Measurements from ENCODE around the gene KIF6. TPM values are rescaled to one million over a fixed set of nuclear protein-coding genes. Genes with fewer than 3 reads are reported as not detected.

The KIF6 gene
- total RNA-seq, 1 experiment from 2014 or later, result not detected

DNA sequence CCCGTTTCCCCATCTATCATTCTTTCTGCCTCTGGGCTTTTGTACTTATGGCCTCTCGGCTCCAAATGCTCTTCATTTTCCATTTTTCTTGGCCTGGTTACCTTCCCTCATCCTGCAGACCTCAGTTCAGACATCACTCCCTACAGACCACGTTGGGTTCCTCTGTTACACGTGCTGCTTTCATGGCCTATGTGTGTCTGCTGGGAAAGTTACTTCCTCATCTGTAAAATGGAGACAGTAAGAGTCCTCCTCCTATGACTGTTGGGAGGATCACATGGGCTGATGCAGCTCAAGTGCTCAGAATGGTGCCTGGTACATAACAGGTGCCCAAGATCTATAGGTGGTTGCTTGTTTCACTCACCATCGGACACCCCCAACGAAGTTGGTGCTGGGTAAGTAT lies 424.5 kb downstream of the KIF6 start:
- H3K36me3 ChIP-seq (ENCODE audit: control insufficient read depth in 1 of 2, insufficient read depth in 2 of 2, low read length in 2 of 2), result no peaks in the 10 kb centered on the region
- no peak overlapping the region for H3K9ac ChIP-seq (ENCODE audit: low read length)
- no peak overlapping the region for H2AFZ ChIP-seq (ENCODE audit: low read depth, low read length, poor library complexity, severe bottlenecking)
- ChIA-PET POLR2A (no interaction called here), CTCF (interaction anchor here (0.6 to 7.8 kb wide), 5 partner anchors 9 to 133 kb away, joined by 3 to 123 read pairs (median 4); partner anchors contain the start of gene KCNK5), RAD21 (ENCODE audit: low non-redundant PET in 1 of 2, low total read pairs in 2 of 2, uncharacterized antibody in 2 of 2, unreplicated experiment in 2 of 2) (no interaction called here)
- H3K9me3 ChIP-seq (ENCODE audit: control insufficient read depth in 1 of 2, insufficient read depth in 1 of 2, low read depth in 1 of 2, low read length in 2 of 2), result no peaks in the 10 kb centered on the region
- 0 out of 2 replicates have a peak, but pooled peaks cover 4% of the 10 kb centered on the region for H3K27me3 ChIP-seq (ENCODE audit: insufficient read depth, low read length)
- H3K4me1 ChIP-seq (ENCODE audit: control insufficient read depth in 1 of 2, insufficient read depth in 2 of 2, low read length in 2 of 2), result peaks cover 0 to 12% of the 10 kb centered on the region in 2 experiments; a peak in 2 of 4 replicates
- TF ChIP-seq RAD21 (IDR thresholded peaks at IDR 0.05; ENCODE audit: low read depth), result no peak
- TF ChIP-seq CBX3 (IDR thresholded peaks at IDR 0.05; ENCODE audit: low read depth), result no peak
- TF ChIP-seq POLR2AphosphoS5 (IDR thresholded peaks at IDR 0.05; ENCODE audit: low read depth, low read length), result no peak
- no peak for TF ChIP-seq SP1 (IDR thresholded peaks at IDR 0.05; ENCODE audit: low read depth)
- TF ChIP-seq, protein P1, sequence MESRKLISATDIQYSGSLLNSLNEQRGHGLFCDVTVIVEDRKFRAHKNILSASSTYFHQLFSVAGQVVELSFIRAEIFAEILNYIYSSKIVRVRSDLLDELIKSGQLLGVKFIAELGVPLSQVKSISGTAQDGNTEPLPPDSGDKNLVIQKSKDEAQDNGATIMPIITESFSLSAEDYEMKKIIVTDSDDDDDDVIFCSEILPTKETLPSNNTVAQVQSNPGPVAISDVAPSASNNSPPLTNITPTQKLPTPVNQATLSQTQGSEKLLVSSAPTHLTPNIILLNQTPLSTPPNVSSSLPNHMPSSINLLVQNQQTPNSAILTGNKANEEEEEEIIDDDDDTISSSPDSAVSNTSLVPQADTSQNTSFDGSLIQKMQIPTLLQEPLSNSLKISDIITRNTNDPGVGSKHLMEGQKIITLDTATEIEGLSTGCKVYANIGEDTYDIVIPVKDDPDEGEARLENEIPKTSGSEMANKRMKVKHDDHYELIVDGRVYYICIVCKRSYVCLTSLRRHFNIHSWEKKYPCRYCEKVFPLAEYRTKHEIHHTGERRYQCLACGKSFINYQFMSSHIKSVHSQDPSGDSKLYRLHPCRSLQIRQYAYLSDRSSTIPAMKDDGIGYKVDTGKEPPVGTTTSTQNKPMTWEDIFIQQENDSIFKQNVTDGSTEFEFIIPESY (IDR thresholded peaks at IDR 0.05; ENCODE audit: extremely low read depth, insufficient replicate concordance, low read length), result no peak
- no peak for TF ChIP-seq ATF3 (IDR thresholded peaks at IDR 0.05)
- no peak for TF ChIP-seq MAX (IDR thresholded peaks at IDR 0.05)
- no peaks in the 10 kb centered on the region for H3K79me2 ChIP-seq (ENCODE audit: insufficient read depth, low read length)
- no peak overlapping the region for H3K4me3 ChIP-seq (replicated peaks in 1 of 2; ENCODE audit: low read depth in 1 of 2, low read length in 2 of 2)
- H3K27ac ChIP-seq (ENCODE audit: low read depth, low read length), result no peak overlapping the region
- BruUV-seq (replicated peaks), result no TSS peak
- no peak for DNase-seq (ENCODE audit: low read depth, low spot score)
- intact Hi-C loops (cut with micrococcal nuclease), result no loop called here
- no peak for ATAC-seq
- no peaks in the 10 kb centered on the region for H4K20me1 ChIP-seq (ENCODE audit: insufficient read depth)
- no peaks in the 10 kb centered on the region for H3K9me2 ChIP-seq (ENCODE audit: insufficient read depth)
- no peak overlapping the region for H3K4me2 ChIP-seq (ENCODE audit: low read length)

GRCh38 chr6:39298061-39298460 lies 427.1 kb downstream of the KIF6 start:
- H3K27me3 ChIP-seq (ENCODE audit: insufficient read depth, low read length), result 0 out of 2 replicates have a peak, but pooled peaks cover 4% of the 10 kb centered on the region
- RAD21 ChIA-PET (ENCODE audit: low non-redundant PET in 1 of 2, low total read pairs in 2 of 2, uncharacterized antibody in 2 of 2, unreplicated experiment in 2 of 2), result no interaction called here
- peaks cover 0 to 11% of the 10 kb centered on the region in 2 experiments; a peak in 2 of 4 replicates for H3K4me1 ChIP-seq (ENCODE audit: control insufficient read depth in 1 of 2, insufficient read depth in 2 of 2, low read length in 2 of 2)
- no peaks in the 10 kb centered on the region for H3K9me2 ChIP-seq (ENCODE audit: insufficient read depth)
- H3K9me3 ChIP-seq (ENCODE audit: control insufficient read depth in 1 of 2, insufficient read depth in 1 of 2, low read depth in 1 of 2, low read length in 2 of 2), result no peaks in the 10 kb centered on the region
- DNase-seq (ENCODE audit: low read depth, low spot score) (no peak), ATAC-seq (no peak)
- CTCF ChIA-PET, result no interaction called here
- POLR2A ChIA-PET, result interaction anchor here (1.5 kb wide), 1 partner anchor 69 kb away, joined by 3 read pairs; no protein-coding TSS in a partner anchor
- no peaks in the 10 kb centered on the region for H3K79me2 ChIP-seq (ENCODE audit: insufficient read depth, low read length)
- H3K4me2 ChIP-seq (ENCODE audit: low read length), result no peak overlapping the region
- no peak overlapping the region for H3K9ac ChIP-seq (ENCODE audit: low read length)
- BruUV-seq (replicated peaks), result no TSS peak
- H4K20me1 ChIP-seq (ENCODE audit: insufficient read depth), result no peaks in the 10 kb centered on the region
- H3K4me3 ChIP-seq (replicated peaks in 1 of 2; ENCODE audit: low read depth in 1 of 2, low read length in 2 of 2), result no peak overlapping the region
- H2AFZ ChIP-seq (ENCODE audit: low read depth, low read length, poor library complexity, severe bottlenecking), result no peak overlapping the region
- TF ChIP-seq, protein P2, sequence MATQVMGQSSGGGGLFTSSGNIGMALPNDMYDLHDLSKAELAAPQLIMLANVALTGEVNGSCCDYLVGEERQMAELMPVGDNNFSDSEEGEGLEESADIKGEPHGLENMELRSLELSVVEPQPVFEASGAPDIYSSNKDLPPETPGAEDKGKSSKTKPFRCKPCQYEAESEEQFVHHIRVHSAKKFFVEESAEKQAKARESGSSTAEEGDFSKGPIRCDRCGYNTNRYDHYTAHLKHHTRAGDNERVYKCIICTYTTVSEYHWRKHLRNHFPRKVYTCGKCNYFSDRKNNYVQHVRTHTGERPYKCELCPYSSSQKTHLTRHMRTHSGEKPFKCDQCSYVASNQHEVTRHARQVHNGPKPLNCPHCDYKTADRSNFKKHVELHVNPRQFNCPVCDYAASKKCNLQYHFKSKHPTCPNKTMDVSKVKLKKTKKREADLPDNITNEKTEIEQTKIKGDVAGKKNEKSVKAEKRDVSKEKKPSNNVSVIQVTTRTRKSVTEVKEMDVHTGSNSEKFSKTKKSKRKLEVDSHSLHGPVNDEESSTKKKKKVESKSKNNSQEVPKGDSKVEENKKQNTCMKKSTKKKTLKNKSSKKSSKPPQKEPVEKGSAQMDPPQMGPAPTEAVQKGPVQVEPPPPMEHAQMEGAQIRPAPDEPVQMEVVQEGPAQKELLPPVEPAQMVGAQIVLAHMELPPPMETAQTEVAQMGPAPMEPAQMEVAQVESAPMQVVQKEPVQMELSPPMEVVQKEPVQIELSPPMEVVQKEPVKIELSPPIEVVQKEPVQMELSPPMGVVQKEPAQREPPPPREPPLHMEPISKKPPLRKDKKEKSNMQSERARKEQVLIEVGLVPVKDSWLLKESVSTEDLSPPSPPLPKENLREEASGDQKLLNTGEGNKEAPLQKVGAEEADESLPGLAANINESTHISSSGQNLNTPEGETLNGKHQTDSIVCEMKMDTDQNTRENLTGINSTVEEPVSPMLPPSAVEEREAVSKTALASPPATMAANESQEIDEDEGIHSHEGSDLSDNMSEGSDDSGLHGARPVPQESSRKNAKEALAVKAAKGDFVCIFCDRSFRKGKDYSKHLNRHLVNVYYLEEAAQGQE (IDR thresholded peaks at IDR 0.05; ENCODE audit: low read depth), result no peak
- TF ChIP-seq CBX3 (IDR thresholded peaks at IDR 0.05; ENCODE audit: low read depth), result no peak
- TF ChIP-seq SRF (IDR thresholded peaks at IDR 0.05; ENCODE audit: low read depth), result no peak
- TF ChIP-seq POLR2A (IDR thresholded peaks at IDR 0.05; ENCODE audit: borderline replicate concordance, extremely low read depth, insufficient read depth, insufficient read length), result no peak
- no peak for TF ChIP-seq YY1 (IDR thresholded peaks at IDR 0.05; ENCODE audit: extremely low read depth, insufficient replicate concordance, low read depth, low read length)
- TF ChIP-seq EZH2phosphoT487 (IDR thresholded peaks at IDR 0.05; ENCODE audit: borderline replicate concordance), result no peak
- no peak overlapping the region for H3K27ac ChIP-seq (ENCODE audit: low read depth, low read length)
- H3K36me3 ChIP-seq (ENCODE audit: control insufficient read depth in 1 of 2, insufficient read depth in 2 of 2, low read length in 2 of 2), result no peaks in the 10 kb centered on the region
- intact Hi-C loops (cut with micrococcal nuclease), result no loop called here
